ENCODE data around the gene ABHD11.
A peak's percentile ranks its signal among the peaks of the same experiment; 100 is the strongest.
"Not testable (repeated sequence)": the region's sequence is repeated elsewhere in the genome, so short reads cannot be mapped to it uniquely, and the experiment has no call there.

Gene ABHD11

GRCh38 chr7:73726083-73726466 lies 12.5 kb downstream of the ABHD11 start:
- DNase-seq (ENCODE audit: low read depth) = no peak
- H3K4me3 ChIP-seq (ENCODE audit: low read depth, low read length) = no peak overlapping the region
- TF ChIP-seq CTCF (IDR thresholded peaks at IDR 0.05; ENCODE audit: low read depth, low read length, missing control alignments) = no peak

- no peak overlapping the region for H3K4me3 ChIP-seq (ENCODE audit: low read depth, low read length)
- no peak for TF ChIP-seq CTCF (IDR thresholded peaks at IDR 0.05; ENCODE audit: low read depth, low read length, missing control alignments)
- no peak for DNase-seq (ENCODE audit: low read depth)
Measured at GRCh38 chr7:73723813-73724212, 14.8 kb downstream of the ABHD11 start.

GRCh38 chr7:73722785-73723184 lies 15.8 kb downstream of the ABHD11 start:
- DNase-seq (ENCODE audit: low read depth) = no peak
- H3K4me3 ChIP-seq (ENCODE audit: low read depth, low read length) = no peak overlapping the region
- no peak for TF ChIP-seq CTCF (IDR thresholded peaks at IDR 0.05; ENCODE audit: low read depth, low read length, missing control alignments)

GRCh38 chr7:73722182-73722581 lies 16.4 kb downstream of the ABHD11 start:
- DNase-seq (ENCODE audit: low read depth); H3K4me3 ChIP-seq (ENCODE audit: low read depth, low read length): not testable (repeated sequence)

- no peak overlapping the region for H3K4me3 ChIP-seq (ENCODE audit: low read depth, low read length)
- TF ChIP-seq CTCF (IDR thresholded peaks at IDR 0.05; ENCODE audit: low read depth, low read length, missing control alignments) = no peak
- DNase-seq (ENCODE audit: low read depth) = no peak
Measured at GRCh38 chr7:73721377-73721817, 17.2 kb downstream of the ABHD11 start.

- not testable (repeated sequence) for H3K4me3 ChIP-seq (ENCODE audit: low read depth, low read length); DNase-seq (ENCODE audit: low read depth)
Measured at GRCh38 chr7:73720443-73720842, 18.2 kb downstream of the ABHD11 start.

- H3K4me3 ChIP-seq (ENCODE audit: low read depth, low read length) = peak overlapping the region; percentile 35; the same call in 1 of the 2 replicates
- TF ChIP-seq CTCF (IDR thresholded peaks at IDR 0.05; ENCODE audit: low read depth, low read length, missing control alignments) = no peak
Measured at GRCh38 chr7:73719806-73720169, 18.8 kb downstream of the ABHD11 start.

GRCh38 chr7:73718905-73719805 lies 19.4 kb downstream of the ABHD11 start, which contains the start of gene STX1A:
Gene STX1A (minus strand): TSS chr7:73719669. CDS start chr7:73719631, 38 bp downstream.
- H3K4me3 ChIP-seq (ENCODE audit: low read depth, low read length) = peak within 1 kb of the TSS; percentile 66
- DNase-seq (ENCODE audit: low read depth) = no peak
- no peak for TF ChIP-seq CTCF (IDR thresholded peaks at IDR 0.05; ENCODE audit: low read depth, low read length, missing control alignments)

More at GRCh38 chr7:73719806-73720169, 18.8 kb downstream of the ABHD11 start:
- DNase-seq (ENCODE audit: low read depth) = no peak
